Dendritic cell treated with granulocyte-macrophage colony-stimulating factor and Interleukin-4, amounts not matched to agents 40 ng/mL and 50 ng/mL, for 4 days (primary cell): Measurements from ENCODE around the gene CYTH3.
A peak's percentile ranks its signal among the peaks of the same experiment; 100 is the strongest.
"Not testable (repeated sequence)": the region's sequence is repeated elsewhere in the genome, so short reads cannot be mapped to it uniquely, and the experiment has no call there.

ENCODE experiments used
- H3K27ac Mint-ChIP-seq: one replicate; pipeline ENCODE4 v1.8.0; 2022; ENCODE audit warnings: mild to moderate bottlenecking, mixed read lengths
- H3K27me3 Mint-ChIP-seq: one replicate; pipeline ENCODE4 v1.8.0; 2022; ENCODE audit warnings: mild to moderate bottlenecking, mixed read lengths
- H3K36me3 Mint-ChIP-seq: one replicate; pipeline ENCODE4 v1.8.0; 2022; ENCODE audit warnings: low read depth, mixed read lengths
- H3K4me1 Mint-ChIP-seq: one replicate; pipeline ENCODE4 v1.8.0; 2022; ENCODE audit warnings: low read depth, mixed read lengths
- H3K4me3 Mint-ChIP-seq: one replicate; pipeline ENCODE4 v1.8.0; 2022; ENCODE audit warnings: mild to moderate bottlenecking, moderate library complexity, mixed read lengths
- H3K9me3 Mint-ChIP-seq: one replicate; pipeline ENCODE4 v1.8.0; 2022; ENCODE audit warnings: mixed read lengths
- intact Hi-C: fragments of 100-400 bp; cut with micrococcal nuclease; formaldehyde crosslinking; loops from one replicate; pipeline ENCODE4 v1.15.0; 2022

CYTH3 gene

GRCh38 chr7:6242561-6242960 lies 29.9 kb downstream of the CYTH3 start:
- intact Hi-C loops = no loop called here
- H3K9me3 Mint-ChIP-seq = no peaks in the 10 kb centered on the region

GRCh38 chr7:6241607-6241973 lies 30.8 kb downstream of the CYTH3 start:
- H3K27me3 Mint-ChIP-seq = peaks cover 1% of the 10 kb centered on the region
- H3K4me1 Mint-ChIP-seq = peaks cover 5% of the 10 kb centered on the region
- intact Hi-C loops = no loop called here
- no peaks in the 10 kb centered on the region for H3K36me3 Mint-ChIP-seq
- no peak overlapping the region for H3K4me3 Mint-ChIP-seq
- no peaks in the 10 kb centered on the region for H3K9me3 Mint-ChIP-seq
- no peak overlapping the region for H3K27ac Mint-ChIP-seq

More at GRCh38 chr7:6242561-6242960, 29.9 kb downstream of the CYTH3 start:
- no peak overlapping the region for H3K27ac Mint-ChIP-seq
- H3K4me1 Mint-ChIP-seq = peaks cover 5% of the 10 kb centered on the region
- no peak overlapping the region for H3K4me3 Mint-ChIP-seq
- H3K36me3 Mint-ChIP-seq = no peaks in the 10 kb centered on the region
- peaks cover 1% of the 10 kb centered on the region for H3K27me3 Mint-ChIP-seq

- no peaks in the 10 kb centered on the region for H3K36me3 Mint-ChIP-seq
- H3K27ac Mint-ChIP-seq = no peak overlapping the region
- peaks cover 5% of the 10 kb centered on the region for H3K27me3 Mint-ChIP-seq
- peaks cover 17% of the 10 kb centered on the region for H3K4me1 Mint-ChIP-seq
- H3K4me3 Mint-ChIP-seq = no peak overlapping the region
- no peaks in the 10 kb centered on the region for H3K9me3 Mint-ChIP-seq
- intact Hi-C loops = loop anchor here (5.0 kb wide), 1 partner anchor 36 kb away; no protein-coding TSS in a partner anchor
Measured at GRCh38 chr7:6238309-6238925, 34.0 kb downstream of the CYTH3 start.

- H3K36me3 Mint-ChIP-seq = no peaks in the 10 kb centered on the region
- H3K27ac Mint-ChIP-seq = no peak overlapping the region
- H3K9me3 Mint-ChIP-seq = no peaks in the 10 kb centered on the region
- no peak overlapping the region for H3K4me3 Mint-ChIP-seq
- peaks cover 22% of the 10 kb centered on the region for H3K4me1 Mint-ChIP-seq
- H3K27me3 Mint-ChIP-seq = peaks cover 5% of the 10 kb centered on the region
- intact Hi-C loops = loop anchor here (5.0 kb wide), 1 partner anchor 35 kb away; no protein-coding TSS in a partner anchor
Measured at GRCh38 chr7:6237730-6238129, 34.7 kb downstream of the CYTH3 start.

GRCh38 chr7:6237011-6237410 lies 35.4 kb downstream of the CYTH3 start:
- H3K27ac Mint-ChIP-seq = no peak overlapping the region
- H3K27me3 Mint-ChIP-seq = peaks cover 5% of the 10 kb centered on the region
- H3K36me3 Mint-ChIP-seq = no peaks in the 10 kb centered on the region
- no peaks in the 10 kb centered on the region for H3K9me3 Mint-ChIP-seq
- intact Hi-C loops = loop anchor here (5.0 kb wide), 1 partner anchor 35 kb away; no protein-coding TSS in a partner anchor
- H3K4me3 Mint-ChIP-seq = no peak overlapping the region
- peaks cover 29% of the 10 kb centered on the region for H3K4me1 Mint-ChIP-seq

DNA sequence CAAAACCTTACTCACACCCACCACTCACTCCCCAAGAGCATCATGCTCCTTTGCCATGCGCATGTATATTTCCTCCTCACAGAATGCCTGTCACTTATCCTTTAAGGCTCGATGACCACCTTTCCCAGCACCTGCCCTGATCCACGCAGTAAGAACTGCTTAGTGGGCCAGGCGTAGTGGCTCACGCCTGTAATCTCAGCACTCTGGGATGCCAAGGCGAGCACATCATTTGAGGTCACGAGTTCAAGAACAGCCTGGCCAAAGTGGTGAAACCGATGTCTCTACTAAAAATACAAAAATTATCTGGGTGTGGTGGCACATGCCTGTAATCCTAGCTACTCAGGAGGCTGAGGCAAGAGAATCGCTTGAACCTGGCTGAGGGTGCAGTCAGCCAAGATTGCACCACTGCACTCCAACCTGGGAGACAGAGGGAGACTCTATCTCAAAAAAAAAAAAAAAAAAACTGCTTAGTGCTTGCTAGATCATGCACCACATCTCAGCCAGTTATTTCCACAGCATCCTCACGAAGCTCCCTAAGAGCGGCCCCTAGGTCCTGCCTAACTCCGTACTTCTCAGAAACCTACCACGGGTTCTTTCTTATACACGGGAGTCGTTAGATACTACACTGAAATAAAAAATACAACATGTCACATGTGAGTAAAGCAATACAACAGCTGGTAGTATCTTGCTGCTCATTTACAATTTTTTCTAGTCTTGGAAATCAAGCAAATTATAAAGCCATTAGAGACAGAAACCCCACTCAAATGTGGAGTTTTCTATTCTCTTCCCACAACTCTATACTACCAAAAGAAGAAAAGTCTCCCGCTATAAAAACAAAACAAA lies 37.2 kb downstream of the CYTH3 start:
- Mint-ChIP-seq H3K4me1 (peaks cover 39% of the 10 kb centered on the region), H3K27ac (no peak overlapping the region), H3K9me3 (no peaks in the 10 kb centered on the region), H3K4me3 (no peak overlapping the region), H3K27me3 (peaks cover 8% of the 10 kb centered on the region), H3K36me3 (no peaks in the 10 kb centered on the region)
- intact Hi-C loops = loop anchor here (5.0 kb wide), 1 partner anchor 33 kb away; no protein-coding TSS in a partner anchor

DNA sequence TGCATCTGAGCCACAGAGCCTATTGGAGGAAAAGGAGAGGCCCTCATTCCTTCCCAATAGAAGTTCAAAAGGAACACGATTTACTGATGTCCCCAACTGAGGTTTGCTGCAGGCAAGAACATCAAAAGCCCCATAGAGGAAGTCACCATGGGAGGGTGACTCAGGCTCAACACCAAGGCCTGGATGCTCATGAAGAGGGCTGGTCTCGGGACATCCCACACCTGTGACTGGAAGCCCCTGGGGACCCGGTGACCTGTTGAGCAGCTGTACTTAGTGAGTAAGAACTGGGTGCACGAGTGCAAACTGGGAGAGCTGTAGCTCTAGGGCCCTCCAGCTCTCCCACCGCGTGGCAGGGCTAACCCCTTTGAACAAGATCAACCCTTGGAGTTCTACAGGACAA lies 38.0 kb downstream of the CYTH3 start:
- no peaks in the 10 kb centered on the region for H3K9me3 Mint-ChIP-seq
- H3K27ac Mint-ChIP-seq = no peak overlapping the region
- H3K36me3 Mint-ChIP-seq = no peaks in the 10 kb centered on the region
- no peak overlapping the region for H3K4me3 Mint-ChIP-seq
- H3K4me1 Mint-ChIP-seq = peaks cover 42% of the 10 kb centered on the region
- peaks cover 8% of the 10 kb centered on the region for H3K27me3 Mint-ChIP-seq
- intact Hi-C loops = no loop called here

DNA sequence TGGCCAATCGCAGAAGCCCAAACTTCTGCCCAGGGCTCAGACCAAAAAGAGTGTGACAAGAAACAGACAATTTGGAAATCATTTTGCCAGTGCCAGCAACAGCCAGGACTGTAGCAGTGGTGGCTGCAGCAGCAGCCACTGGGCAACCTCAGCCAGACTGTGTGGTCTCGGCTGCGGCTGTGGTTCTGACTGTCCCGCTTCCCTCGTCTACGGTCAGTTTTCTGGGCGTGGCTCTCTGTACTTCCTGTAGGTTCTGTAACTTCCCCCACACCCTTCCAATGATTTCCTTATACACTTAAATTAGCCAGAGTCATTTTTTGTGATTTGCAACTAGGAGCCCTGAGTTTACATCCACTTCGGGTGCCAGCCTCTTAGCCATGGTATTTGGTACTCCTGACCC lies 39.9 kb downstream of the CYTH3 start:
- intact Hi-C loops = no loop called here
- no peaks in the 10 kb centered on the region for H3K36me3 Mint-ChIP-seq
- peaks cover 6% of the 10 kb centered on the region for H3K27me3 Mint-ChIP-seq
- H3K4me1 Mint-ChIP-seq = peaks cover 52% of the 10 kb centered on the region
- H3K9me3 Mint-ChIP-seq = no peaks in the 10 kb centered on the region
- H3K4me3 Mint-ChIP-seq = peak overlapping the region; percentile 47
- peak overlapping the region; percentile 64 for H3K27ac Mint-ChIP-seq

DNA sequence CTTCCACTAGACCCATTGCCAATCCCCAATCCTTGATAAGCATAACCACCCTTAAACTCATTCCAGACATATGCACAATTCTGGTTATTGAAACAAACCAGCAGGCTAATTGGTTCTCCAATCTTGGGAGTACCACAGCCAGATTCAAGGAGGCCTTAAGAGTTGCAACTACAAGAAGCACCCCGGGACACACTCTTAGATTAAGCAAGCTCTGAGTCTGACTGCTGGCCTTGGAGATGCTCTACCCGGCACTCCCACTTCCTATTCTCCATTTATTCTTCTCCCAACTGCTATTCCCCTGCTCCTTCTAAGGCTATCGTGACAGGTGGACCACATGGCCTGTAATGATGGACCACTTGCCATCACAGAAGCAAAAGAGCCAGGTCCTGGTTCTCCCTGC lies 40.3 kb downstream of the CYTH3 start:
- peaks cover 6% of the 10 kb centered on the region for H3K27me3 Mint-ChIP-seq

GRCh38 chr7:6231184-6231583 lies 41.2 kb downstream of the CYTH3 start:
- no peak overlapping the region for H3K4me3 Mint-ChIP-seq
- H3K4me1 Mint-ChIP-seq = peaks cover 52% of the 10 kb centered on the region
- H3K27ac Mint-ChIP-seq = no peak overlapping the region
- H3K36me3 Mint-ChIP-seq = no peaks in the 10 kb centered on the region
- intact Hi-C loops = no loop called here
- no peaks in the 10 kb centered on the region for H3K9me3 Mint-ChIP-seq
- peaks cover 6% of the 10 kb centered on the region for H3K27me3 Mint-ChIP-seq

More for the DNA sequence above, 40.3 kb downstream of the CYTH3 start:
- Mint-ChIP-seq H3K4me1 (peaks cover 52% of the 10 kb centered on the region), H3K9me3 (no peaks in the 10 kb centered on the region), H3K36me3 (no peaks in the 10 kb centered on the region), H3K27ac (peak overlapping the region; percentile 64), H3K4me3 (peak overlapping the region; percentile 47)
- intact Hi-C loops = no loop called here

DNA sequence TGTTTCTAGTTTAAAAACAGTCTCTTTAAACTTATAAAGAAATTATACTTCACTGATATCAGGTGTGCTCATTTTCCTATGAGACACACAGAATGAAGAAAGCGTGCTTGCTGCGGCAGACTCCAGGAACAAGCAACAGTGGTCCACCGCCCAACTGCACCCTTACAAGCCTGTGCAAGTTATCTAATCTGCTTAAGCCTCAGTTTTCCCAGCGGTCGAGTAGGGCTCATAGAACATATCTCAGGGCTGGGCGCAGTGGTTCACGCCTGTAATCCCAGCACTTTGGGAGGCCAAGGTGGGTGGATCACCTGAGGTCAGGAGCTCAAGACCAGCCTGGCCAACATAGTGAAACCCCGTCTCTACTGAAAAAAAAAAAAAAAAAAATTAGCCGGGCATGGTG lies 43.1 kb downstream of the CYTH3 start:
- H3K27me3 Mint-ChIP-seq, H3K27ac Mint-ChIP-seq, intact Hi-C loops, H3K9me3 Mint-ChIP-seq, H3K36me3 Mint-ChIP-seq, H3K4me3 Mint-ChIP-seq: not testable (repeated sequence)
- H3K4me1 Mint-ChIP-seq = peaks cover 48% of the 10 kb centered on the region

DNA sequence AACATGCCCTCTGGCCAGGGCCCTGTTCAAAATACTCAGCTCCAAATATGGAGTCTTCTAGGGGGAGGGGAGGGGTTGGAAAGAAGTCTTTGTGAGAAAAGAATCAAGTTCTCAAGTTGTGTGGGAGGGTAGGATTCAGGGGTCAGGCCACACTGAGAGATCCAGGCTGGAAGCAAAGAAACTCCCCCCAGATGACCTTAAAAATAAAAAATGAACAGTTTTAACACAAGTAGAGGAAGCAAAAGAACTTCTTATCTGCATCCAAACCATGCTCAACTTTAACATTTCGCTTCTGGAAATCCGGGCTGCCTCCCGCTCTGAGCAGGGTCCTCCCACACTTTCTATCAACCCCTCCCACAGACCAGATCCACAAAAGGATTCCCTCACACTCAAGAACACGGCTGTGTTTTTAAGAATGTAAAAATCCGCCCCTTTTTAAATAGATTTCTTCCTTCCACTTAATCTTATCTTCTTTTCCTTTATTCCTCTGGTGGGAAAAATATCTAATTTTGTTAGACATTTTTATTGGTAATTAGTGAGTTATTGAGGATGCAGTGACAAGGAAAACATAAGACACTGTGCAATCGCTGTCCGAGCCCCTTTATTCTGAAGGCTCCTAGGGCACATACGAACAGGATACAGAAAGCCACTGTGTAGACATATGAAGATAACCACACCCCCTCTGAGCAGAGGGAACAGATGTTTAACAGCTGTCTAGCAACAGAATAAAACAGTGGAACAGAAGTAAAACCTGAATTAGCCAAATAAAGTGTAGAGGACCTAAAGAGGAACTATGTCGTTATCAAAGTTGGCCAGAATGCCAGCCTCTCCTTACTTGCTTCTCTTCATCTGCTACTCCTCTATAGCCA lies 43.8 kb downstream of the CYTH3 start:
- intact Hi-C loops = no loop called here
- Mint-ChIP-seq H3K36me3 (no peaks in the 10 kb centered on the region), H3K4me1 (peaks cover 41% of the 10 kb centered on the region), H3K4me3 (peak overlapping the region; percentile 50), H3K27ac (peak overlapping the region; percentile 56), H3K9me3 (no peaks in the 10 kb centered on the region), H3K27me3 (peaks cover 2% of the 10 kb centered on the region)

DNA sequence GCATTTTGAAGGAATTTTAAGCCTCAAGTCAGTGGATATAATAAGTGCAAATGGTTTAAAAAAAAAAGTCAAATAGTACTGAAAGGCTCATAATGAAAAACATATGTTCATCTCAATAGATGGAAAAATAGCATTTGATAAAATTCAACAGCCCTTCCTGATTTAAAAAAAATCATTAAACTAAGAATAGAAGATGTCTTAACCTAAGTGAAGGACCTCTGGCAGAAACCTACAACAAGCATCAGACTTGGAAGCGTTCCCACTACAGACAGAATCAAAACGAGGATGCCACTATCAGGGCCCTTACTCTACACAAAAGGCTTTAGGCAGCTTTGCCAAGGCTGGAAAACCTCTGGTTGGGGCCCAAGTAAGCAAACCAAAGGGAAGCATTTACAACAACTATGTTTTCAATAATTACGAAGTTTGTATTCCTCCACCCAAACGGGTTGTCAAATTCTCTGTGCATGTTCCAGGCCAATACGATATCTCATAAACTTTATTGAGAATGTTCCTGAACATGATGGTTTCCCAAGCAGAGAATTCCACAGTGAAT lies 45.1 kb downstream of the CYTH3 start:
- H3K27me3 Mint-ChIP-seq = peaks cover 2% of the 10 kb centered on the region
- no peaks in the 10 kb centered on the region for H3K9me3 Mint-ChIP-seq
- no peak overlapping the region for H3K4me3 Mint-ChIP-seq
- peaks cover 33% of the 10 kb centered on the region for H3K4me1 Mint-ChIP-seq
- intact Hi-C loops = no loop called here
- H3K27ac Mint-ChIP-seq = no peak overlapping the region
- no peaks in the 10 kb centered on the region for H3K36me3 Mint-ChIP-seq
